GM21737 (cell line): ENCODE measurements around the gene RAET1G.
"Not testable (repeated sequence)": the region's sequence is repeated elsewhere in the genome, so short reads cannot be mapped to it uniquely, and the experiment has no call there.

Experiments used
- ATAC-seq: cut with Tn5 transposase; IDR thresholded peaks from one replicate; pipeline ENCODE4 v1.9.1; 2021; ENCODE audit warnings: mild to moderate bottlenecking, moderate library complexity; ENCODE audit not compliant: unreplicated experiment

RAET1G gene

GRCh38 chr6:149954328-149954983 lies 31.5 kb upstream of the RAET1G start:
- not testable (repeated sequence) for ATAC-seq

GRCh38 chr6:149953934-149954327 lies 31.0 kb upstream of the RAET1G start:
- ATAC-seq = not testable (repeated sequence)

DNA sequence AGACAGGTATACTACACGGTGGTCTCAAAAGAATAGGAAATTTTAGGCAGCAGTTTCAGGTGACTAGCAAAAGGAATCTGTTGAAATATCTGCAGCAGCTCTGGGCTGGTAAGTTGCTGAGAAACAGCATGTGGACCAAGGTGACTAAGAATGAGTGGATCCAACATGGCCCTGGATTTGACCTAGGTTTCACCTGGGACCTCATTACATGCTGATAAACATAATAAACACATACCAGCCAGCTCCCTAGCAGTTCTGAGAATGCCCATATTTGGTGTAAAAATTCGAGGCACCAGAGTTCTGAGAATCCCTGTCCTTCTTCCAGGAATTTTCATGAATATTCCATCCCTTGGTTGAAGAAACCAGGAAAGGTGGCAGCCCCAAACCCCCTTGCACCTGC lies 30.5 kb upstream of the RAET1G start:
- ATAC-seq = not testable (repeated sequence)

GRCh38 chr6:149951626-149952025 lies 28.7 kb upstream of the RAET1G start:
- ATAC-seq = no peak

- ATAC-seq = no peak
These were observed 28.2 kb upstream of the RAET1G start for GRCh38 chr6:149951096-149951495.

DNA sequence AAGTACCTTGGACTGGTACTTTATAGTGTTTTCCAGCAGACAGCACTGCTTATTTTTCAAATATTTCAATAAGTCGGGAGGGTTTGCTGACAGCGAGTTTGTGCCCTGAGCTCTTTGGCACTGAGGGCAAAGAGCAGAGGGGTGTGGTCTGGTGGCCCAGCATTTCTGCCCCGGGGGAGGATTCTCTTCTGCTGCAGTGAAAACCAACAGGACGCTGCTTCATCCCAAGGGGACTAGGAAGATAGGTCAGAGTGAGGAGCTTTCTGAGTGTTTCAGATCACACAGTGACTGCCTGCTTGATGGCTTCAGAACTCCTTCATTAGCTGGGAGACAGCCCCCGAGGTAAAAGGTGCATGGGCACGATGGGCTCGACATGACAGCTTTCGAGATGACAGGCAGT lies 27.5 kb upstream of the RAET1G start:
- no peak for ATAC-seq

- no peak for ATAC-seq
These were observed 25.7 kb upstream of the RAET1G start for GRCh38 chr6:149948616-149949015.

- no peak for ATAC-seq
These were observed 25.1 kb upstream of the RAET1G start for GRCh38 chr6:149948011-149948410.

GRCh38 chr6:149947533-149947932 lies 24.6 kb upstream of the RAET1G start:
- ATAC-seq = not testable (repeated sequence)

DNA sequence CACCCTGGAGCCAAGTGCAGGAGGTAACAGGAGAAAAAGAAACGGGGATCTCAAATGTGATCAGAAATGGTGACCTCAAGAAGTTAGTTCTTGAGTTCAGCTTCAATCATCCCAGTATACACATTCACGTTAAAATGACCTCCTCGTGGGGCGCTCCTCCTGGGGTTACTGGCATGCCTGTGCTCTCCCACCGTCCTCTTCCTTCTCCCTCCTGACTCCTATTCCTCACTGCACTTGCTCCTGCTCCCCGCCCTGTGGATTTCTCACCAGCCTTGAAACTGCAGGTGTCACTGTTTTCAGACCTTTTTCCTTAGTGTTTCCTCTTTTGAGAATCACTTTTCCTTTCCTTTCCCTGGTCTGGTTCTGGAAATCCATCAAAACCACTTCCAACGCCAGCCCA lies 23.7 kb upstream of the RAET1G start:
- ATAC-seq = not testable (repeated sequence)

DNA sequence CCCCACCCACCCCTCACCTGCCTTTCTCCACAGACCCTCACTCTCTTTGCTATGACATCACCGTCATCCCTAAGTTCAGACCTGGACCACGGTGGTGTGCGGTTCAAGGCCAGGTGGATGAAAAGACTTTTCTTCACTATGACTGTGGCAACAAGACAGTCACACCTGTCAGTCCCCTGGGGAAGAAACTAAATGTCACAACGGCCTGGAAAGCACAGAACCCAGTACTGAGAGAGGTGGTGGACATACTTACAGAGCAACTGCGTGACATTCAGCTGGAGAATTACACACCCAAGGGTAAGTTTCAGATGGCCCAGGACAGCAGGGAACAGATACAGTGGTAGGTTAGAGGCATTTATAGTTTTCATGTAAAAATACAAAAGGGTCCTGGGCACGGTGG lies 22.4 kb upstream of the RAET1G start:
- ATAC-seq = not testable (repeated sequence)

GRCh38 chr6:149943321-149943720 lies 20.4 kb upstream of the RAET1G start:
- ATAC-seq = not testable (repeated sequence)

GRCh38 chr6:149942461-149942829 lies 19.5 kb upstream of the RAET1G start:
- no peak for ATAC-seq

GRCh38 chr6:149941583-149942460 lies 18.9 kb upstream of the RAET1G start, which contains the start of gene ULBP2:
ULBP2 (plus strand) TSS chr6:149942014; CDS start chr6:149942073, 59 bp downstream.
- ATAC-seq = no peak

- no peak for ATAC-seq
These were observed 17.7 kb upstream of the RAET1G start for GRCh38 chr6:149940672-149940982.

- ATAC-seq = no peak
These were observed 17.2 kb upstream of the RAET1G start for GRCh38 chr6:149939909-149940671.

GRCh38 chr6:149939356-149939648 lies 16.4 kb upstream of the RAET1G start:
- no peak for ATAC-seq

DNA sequence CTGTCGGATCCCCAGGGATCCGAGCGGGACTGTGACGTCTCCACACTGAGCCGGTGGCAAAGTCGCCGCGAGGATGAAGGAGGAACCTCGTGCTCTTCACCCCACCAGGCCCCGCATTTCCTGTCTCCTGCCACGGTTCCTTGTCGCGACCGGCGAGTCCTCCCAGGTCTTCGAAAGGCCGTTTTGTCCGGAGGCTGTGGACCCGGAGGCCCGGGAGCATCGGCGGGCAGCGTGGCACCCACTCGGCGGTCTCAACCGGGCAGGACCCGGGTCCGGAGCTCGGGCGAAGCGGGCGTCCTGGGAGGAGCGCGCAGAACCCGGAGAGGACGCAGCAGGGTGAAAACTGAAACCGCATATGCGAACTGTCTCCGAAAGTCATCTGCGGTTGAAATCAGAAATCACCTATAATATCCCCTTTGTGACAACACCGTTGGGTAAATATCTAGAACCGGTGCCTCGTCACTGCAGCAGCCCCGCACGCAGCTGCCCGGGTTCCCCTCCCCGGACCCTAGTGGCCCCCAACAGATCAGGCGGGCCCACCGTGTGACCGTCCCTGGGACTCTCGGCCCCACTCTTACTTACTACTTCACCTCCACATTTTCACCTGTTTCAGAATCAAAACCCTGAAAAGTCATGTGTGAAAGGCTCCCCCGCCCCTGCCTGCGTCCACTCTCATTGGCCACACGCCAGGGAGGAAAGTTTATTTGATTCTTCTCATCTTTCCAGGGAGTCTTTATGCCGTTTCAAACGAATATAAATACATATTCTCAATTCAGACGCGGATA lies 15.8 kb upstream of the RAET1G start:
- peak; percentile 65 for ATAC-seq

GRCh38 chr6:149938013-149938570 lies 15.2 kb upstream of the RAET1G start:
- not testable (repeated sequence) for ATAC-seq

- no peak for ATAC-seq
These were observed 13.8 kb upstream of the RAET1G start for GRCh38 chr6:149936743-149937142.

DNA sequence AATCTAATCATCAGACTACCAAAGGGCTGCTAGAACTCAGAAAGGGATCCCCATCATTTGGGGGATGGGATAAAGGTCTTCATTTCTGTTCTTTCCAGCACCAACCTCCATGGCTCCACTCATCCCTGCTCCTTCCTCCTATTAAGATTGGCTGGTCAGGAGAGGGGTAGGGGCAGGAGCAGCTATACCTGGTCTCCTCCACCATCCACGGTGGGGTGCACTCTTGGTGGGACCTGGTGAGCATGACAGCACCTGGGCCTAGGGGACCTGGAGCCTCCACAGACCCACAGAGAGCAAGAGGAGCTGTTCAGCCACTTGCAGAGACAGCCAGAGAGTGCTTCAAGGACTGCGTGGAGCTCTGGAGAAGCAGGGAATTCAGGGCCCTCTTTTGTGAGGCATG lies 12.7 kb upstream of the RAET1G start:
- ATAC-seq = no peak
